ES-I3 (cell line): ENCODE data around the gene LKAAEAR1.

Experiments used
- H3K36me3 ChIP-seq: 2 replicates; pipeline ENCODE4 v1.6.1; 2013; ENCODE audit warnings: mild to moderate bottlenecking, low read length, control low read depth, moderate library complexity; ENCODE audit not compliant: insufficient read depth
- H3K4me1 ChIP-seq: 2 replicates; pipeline ENCODE4 v1.6.1; 2013; ENCODE audit warnings: mild to moderate bottlenecking, control low read depth, low read length; ENCODE audit not compliant: insufficient read depth
- H3K9ac ChIP-seq: 2 replicates; pipeline ENCODE4 v1.6.1; 2013; ENCODE audit warnings: low read depth, mild to moderate bottlenecking, low read length, moderate library complexity
- H3K9me3 ChIP-seq: 2 replicates; pipeline ENCODE4 v1.6.1; 2013; ENCODE audit warnings: mild to moderate bottlenecking, low read length, moderate library complexity; ENCODE audit not compliant: control insufficient read depth, insufficient read depth

Gene LKAAEAR1

GRCh38 chr20:64044484-64045247 is 39.5 kb downstream of the LKAAEAR1 start:
- H3K4me1 ChIP-seq, result peaks cover 14% of the 10 kb centered on the region; the same call in 1 of the 2 replicates

GRCh38 chr20:64043768-64044167 is 40.4 kb downstream of the LKAAEAR1 start:
- Histone ChIP-seq H3K9ac (no peak overlapping the region), H3K36me3 (no peaks in the 10 kb centered on the region), H3K9me3 (no peaks in the 10 kb centered on the region), H3K4me1 (peaks cover 19% of the 10 kb centered on the region; the same call in 1 of the 2 replicates)

More at GRCh38 chr20:64044484-64045247, 39.5 kb downstream of the LKAAEAR1 start:
- H3K9me3 ChIP-seq, result no peaks in the 10 kb centered on the region
- no peaks in the 10 kb centered on the region for H3K36me3 ChIP-seq
- H3K9ac ChIP-seq, result no peak overlapping the region

- Histone ChIP-seq H3K4me1 (peaks cover 19% of the 10 kb centered on the region; the same call in 1 of the 2 replicates), H3K36me3 (no peaks in the 10 kb centered on the region), H3K9ac (peak overlapping the region; percentile 71; the same call in 1 of the 2 replicates), H3K9me3 (no peaks in the 10 kb centered on the region)
Measured at GRCh38 chr20:64042054-64042781, 42.0 kb downstream of the LKAAEAR1 start.

GRCh38 chr20:64041781-64042053 is 42.5 kb downstream of the LKAAEAR1 start:
- Histone ChIP-seq H3K4me1 (peaks cover 19% of the 10 kb centered on the region; the same call in 1 of the 2 replicates), H3K9ac (peak overlapping the region; percentile 71; the same call in 1 of the 2 replicates), H3K9me3 (no peaks in the 10 kb centered on the region), H3K36me3 (no peaks in the 10 kb centered on the region)

GRCh38 chr20:64041040-64041780 is 43.0 kb downstream of the LKAAEAR1 start:
- H3K4me1 ChIP-seq, result peaks cover 24% of the 10 kb centered on the region; the same call in 1 of the 2 replicates
- H3K9me3 ChIP-seq, result no peaks in the 10 kb centered on the region
- H3K9ac ChIP-seq, result no peak overlapping the region
- no peaks in the 10 kb centered on the region for H3K36me3 ChIP-seq

GRCh38 chr20:64040231-64041039 is 43.8 kb downstream of the LKAAEAR1 start:
- Histone ChIP-seq H3K9ac (no peak overlapping the region), H3K36me3 (no peaks in the 10 kb centered on the region), H3K9me3 (no peaks in the 10 kb centered on the region), H3K4me1 (peaks cover 25% of the 10 kb centered on the region; the same call in 1 of the 2 replicates)

GRCh38 chr20:64039293-64040160 is 44.7 kb downstream of the LKAAEAR1 start:
- no peaks in the 10 kb centered on the region for H3K9me3 ChIP-seq
- peaks cover 16% of the 10 kb centered on the region; the same call in 1 of the 2 replicates for H3K4me1 ChIP-seq
- H3K9ac ChIP-seq, result peak overlapping the region; percentile 65
- no peaks in the 10 kb centered on the region for H3K36me3 ChIP-seq

- Histone ChIP-seq H3K36me3 (no peaks in the 10 kb centered on the region), H3K9ac (peak overlapping the region; percentile 65), H3K4me1 (peaks cover 16% of the 10 kb centered on the region; the same call in 1 of the 2 replicates), H3K9me3 (no peaks in the 10 kb centered on the region)
Measured at GRCh38 chr20:64038565-64039292, 45.5 kb downstream of the LKAAEAR1 start.

GRCh38 chr20:64038224-64038564 is 46.0 kb downstream of the LKAAEAR1 start:
- peak overlapping the region; percentile 65 for H3K9ac ChIP-seq
- no peaks in the 10 kb centered on the region for H3K9me3 ChIP-seq
- H3K4me1 ChIP-seq, result peaks cover 16% of the 10 kb centered on the region; the same call in 1 of the 2 replicates
- no peaks in the 10 kb centered on the region for H3K36me3 ChIP-seq

- H3K4me1 ChIP-seq, result peaks cover 16% of the 10 kb centered on the region; the same call in 1 of the 2 replicates
Measured at GRCh38 chr20:64037498-64038213, 46.5 kb downstream of the LKAAEAR1 start.

GRCh38 chr20:64037199-64037497 is 47.0 kb downstream of the LKAAEAR1 start:
- Histone ChIP-seq H3K36me3 (no peaks in the 10 kb centered on the region), H3K9me3 (no peaks in the 10 kb centered on the region), H3K9ac (no peak overlapping the region), H3K4me1 (peaks cover 16% of the 10 kb centered on the region; the same call in 1 of the 2 replicates)

More at GRCh38 chr20:64037498-64038213, 46.5 kb downstream of the LKAAEAR1 start:
- Histone ChIP-seq H3K9ac (peak overlapping the region; percentile 65; the same call in 1 of the 2 replicates), H3K36me3 (no peaks in the 10 kb centered on the region), H3K9me3 (no peaks in the 10 kb centered on the region)
